Fibroblast of pulmonary artery (primary cell): ENCODE measurements around the gene ROGDI.

Experiments used
- DNase-seq: peaks from one replicate; pipeline ENCODE4 v3.0.0-alpha.2; 2010; ENCODE audit warnings: low read depth
- H3K4me3 ChIP-seq: replicated peaks from 2 replicates; pipeline ENCODE4 v1.5.1; 2011; ENCODE audit warnings: low read depth, mild to moderate bottlenecking, control low read depth, low read length, moderate library complexity
- CTCF ChIP-seq: IDR thresholded peaks from 2 replicates; pipeline ENCODE4 v1.5.1; 2011; ENCODE audit warnings: mild to moderate bottlenecking, control low read depth, low read length, inconsistent platforms; ENCODE audit errors: missing control alignments

The ROGDI gene

GRCh38 chr16:4799171-4799855, 3.1 kb downstream of the ROGDI start:
- no peak overlapping the region for H3K4me3 ChIP-seq
- no peak for DNase-seq
- no peak for TF ChIP-seq CTCF

- H3K4me3 ChIP-seq, result no peak overlapping the region
- TF ChIP-seq CTCF, result no peak
- DNase-seq, result no peak
Observed at GRCh38 chr16:4798456-4798855, 4.0 kb downstream of the ROGDI start.

GRCh38 chr16:4797805-4798252, 4.6 kb downstream of the ROGDI start:
- no peak for DNase-seq
- no peak overlapping the region for H3K4me3 ChIP-seq
- no peak for TF ChIP-seq CTCF

- DNase-seq, result no peak
- TF ChIP-seq CTCF, result no peak
- no peak overlapping the region for H3K4me3 ChIP-seq
Observed at GRCh38 chr16:4796982-4797804, 5.2 kb downstream of the ROGDI start.

GRCh38 chr16:4795828-4796572, 6.4 kb downstream of the ROGDI start:
- TF ChIP-seq CTCF, result no peak
- no peak for DNase-seq
- H3K4me3 ChIP-seq, result no peak overlapping the region

- DNase-seq, result no peak
- H3K4me3 ChIP-seq, result no peak within 1 kb of the TSS
- TF ChIP-seq CTCF, result no peak
Observed at GRCh38 chr16:4795181-4795827, 7.1 kb downstream of the ROGDI start, which contains the start of gene SMIM22. SMIM22 (plus strand) TSS chr16:4795369; CDS start chr16:4795735, 366 bp downstream.
